Astrocyte (in vitro differentiated cells and primary cell): ENCODE measurements around the gene SP6. TPM values are rescaled to one million over a fixed set of nuclear protein-coding genes. Genes with fewer than 3 reads are reported as not detected.

Experiments
- DNase-seq: peaks from one replicate; pipeline ENCODE4 v3.0.0-alpha.2; 2010; ENCODE audit warnings: low read depth
- FAIRE-seq: peaks from 2 replicates; lab custom pipeline; 2011; peaks lifted over from hg19 to GRCh38; lab: Jason Lieb, UNC
- H2AFZ ChIP-seq: 2 replicates; pipeline ENCODE4 v1.6.0; 2012; ENCODE audit warnings: low read depth, low read length, inconsistent platforms
- H3K27ac ChIP-seq: 2 replicates; pipeline ENCODE4 v1.5.1; 2011; ENCODE audit warnings: low read depth, low read length, inconsistent platforms
- H3K27me3 ChIP-seq: 2 replicates; pipeline ENCODE4 v1.6.0; 2011; ENCODE audit warnings: low read length, inconsistent platforms; ENCODE audit not compliant: insufficient read depth
- H3K36me3 ChIP-seq: 2 replicates; pipeline ENCODE4 v1.5.1; 2011; ENCODE audit warnings: low read length, inconsistent platforms; ENCODE audit not compliant: insufficient read depth
- H3K4me1 ChIP-seq: 2 replicates; pipeline ENCODE4 v1.5.1; 2011; ENCODE audit warnings: low read length, inconsistent platforms; ENCODE audit not compliant: insufficient read depth
- H3K4me2 ChIP-seq: 2 replicates; pipeline ENCODE4 v1.6.0; 2012; ENCODE audit warnings: low read length, inconsistent platforms
- H3K4me3 ChIP-seq: 2 replicates; pipeline ENCODE4 v1.5.1; 2011; ENCODE audit warnings: low read depth, mild to moderate bottlenecking, low read length, inconsistent platforms; ENCODE audit not compliant: insufficient read depth
- H3K79me2 ChIP-seq: 2 replicates; pipeline ENCODE4 v1.6.0; 2012; ENCODE audit warnings: mild to moderate bottlenecking, low read length, inconsistent platforms; ENCODE audit not compliant: insufficient read depth
- H3K9ac ChIP-seq: 2 replicates; pipeline ENCODE4 v1.6.0; 2012; ENCODE audit warnings: mild to moderate bottlenecking, low read length, inconsistent platforms
- H3K9me3 ChIP-seq: 2 replicates; pipeline ENCODE4 v1.5.1; 2012; ENCODE audit warnings: low read depth, mild to moderate bottlenecking, low read length, inconsistent platforms; ENCODE audit not compliant: insufficient read depth
- H4K20me1 ChIP-seq: 2 replicates; pipeline ENCODE4 v1.6.0; 2012; ENCODE audit warnings: low read length, inconsistent platforms; ENCODE audit not compliant: insufficient read depth
- H3K27ac Mint-ChIP-seq: one replicate; pipeline ENCODE4 v1.8.0; 2021; ENCODE audit warnings: mild to moderate bottlenecking, mixed read lengths; ENCODE audit not compliant: unreplicated experiment
- H3K27me3 Mint-ChIP-seq: one replicate; pipeline ENCODE4 v1.8.0; 2021; ENCODE audit warnings: low read depth, mixed read lengths; ENCODE audit not compliant: unreplicated experiment
- H3K36me3 Mint-ChIP-seq: one replicate; pipeline ENCODE4 v1.8.0; 2021; ENCODE audit warnings: low read depth, mixed read lengths; ENCODE audit not compliant: unreplicated experiment
- H3K4me1 Mint-ChIP-seq: one replicate; pipeline ENCODE4 v1.8.0; 2021; ENCODE audit warnings: low read depth, mixed read lengths; ENCODE audit not compliant: unreplicated experiment
- H3K4me3 Mint-ChIP-seq: one replicate; pipeline ENCODE4 v1.8.0; 2021; ENCODE audit warnings: mild to moderate bottlenecking, moderate library complexity, mixed read lengths; ENCODE audit not compliant: unreplicated experiment
- H3K9me3 Mint-ChIP-seq: one replicate; pipeline ENCODE4 v1.8.0; 2021; ENCODE audit warnings: mild to moderate bottlenecking, mixed read lengths; ENCODE audit not compliant: unreplicated experiment
- CTCF ChIP-seq: IDR thresholded peaks from 2 replicates; pipeline ENCODE4 v1.5.1; 2011; ENCODE audit warnings: low read depth, mild to moderate bottlenecking, inconsistent platforms, low read length, moderate library complexity; ENCODE audit not compliant: insufficient read depth
- EZH2 ChIP-seq: IDR thresholded peaks from 2 replicates; pipeline ENCODE4 v1.6.1; 2012; ENCODE audit warnings: mild to moderate bottlenecking, low read length, inconsistent platforms; ENCODE audit not compliant: insufficient read depth
- total RNA-seq: library from RNA; stranded (reverse); gene quantifications from 2 replicates; pipeline ENCODE4 v1.2.1, GENCODE V29; 2021

SP6 gene
- total RNA-seq, 1 donor from 2014 or later, result 1.6 TPM

GRCh38 chr17:47889734-47890529 is 39.0 kb upstream of the SP6 start:
- H3K9ac ChIP-seq, result no peak overlapping the region
- Mint-ChIP-seq H3K9me3 (no peaks in the 10 kb centered on the region), H3K36me3 (no peaks in the 10 kb centered on the region), H3K4me1 (peaks cover 9% of the 10 kb centered on the region), H3K4me3 (peak overlapping the region; percentile 14), H3K27ac (no peak overlapping the region), H3K27me3 (no peaks in the 10 kb centered on the region)
- TF ChIP-seq CTCF (peak; percentile 85), EZH2 (no peak)
- no peak overlapping the region for H3K27ac ChIP-seq
- no peaks in the 10 kb centered on the region for H4K20me1 ChIP-seq
- no peak overlapping the region for H3K4me2 ChIP-seq
- no peaks in the 10 kb centered on the region for H3K9me3 ChIP-seq
- no peak overlapping the region for H3K4me3 ChIP-seq
- no peak for FAIRE-seq
- no peaks in the 10 kb centered on the region for H3K79me2 ChIP-seq
- H3K27me3 ChIP-seq, result peaks cover 4% of the 10 kb centered on the region
- no peak overlapping the region for H2AFZ ChIP-seq
- DNase-seq, result peak; percentile 43
- H3K4me1 ChIP-seq, result peaks cover under 1% of the 10 kb centered on the region
- no peaks in the 10 kb centered on the region for H3K36me3 ChIP-seq

GRCh38 chr17:47888293-47888692 is 37.3 kb upstream of the SP6 start:
- H3K36me3 Mint-ChIP-seq, result no peaks in the 10 kb centered on the region
- Histone ChIP-seq H4K20me1 (no peaks in the 10 kb centered on the region), H3K27me3 (peaks cover 4% of the 10 kb centered on the region), H3K79me2 (no peaks in the 10 kb centered on the region), H3K9ac (no peak overlapping the region), H3K4me2 (no peak overlapping the region), H3K4me1 (no peaks in the 10 kb centered on the region), H3K4me3 (no peak overlapping the region), H3K9me3 (no peaks in the 10 kb centered on the region), H3K27ac (no peak overlapping the region), H2AFZ (no peak overlapping the region), H3K36me3 (no peaks in the 10 kb centered on the region)
- TF ChIP-seq EZH2 (no peak), CTCF (no peak)
- peaks cover 2% of the 10 kb centered on the region for H3K4me1 Mint-ChIP-seq
- H3K27me3 Mint-ChIP-seq, result peaks cover 11% of the 10 kb centered on the region
- DNase-seq (no peak), FAIRE-seq (no peak)
- H3K4me3 Mint-ChIP-seq, result no peak overlapping the region
- no peaks in the 10 kb centered on the region for H3K9me3 Mint-ChIP-seq
- no peak overlapping the region for H3K27ac Mint-ChIP-seq
